ENCODE data around the gene ATP11A.
A peak's percentile ranks its signal among the peaks of the same experiment; 100 is the strongest.

GRCh38 chr13:112928972-112929782 lies 239.3 kb downstream of the ATP11A start:
- TF ChIP-seq POLR2A (IDR thresholded peaks at IDR 0.05; ENCODE audit: low read depth, low read length) (no peak), CTCF (IDR thresholded peaks at IDR 0.05; ENCODE audit: extremely low read depth in 1 of 2, insufficient read depth in 1 of 2, low read depth in 1 of 2, low read length in 2 of 2) (no peak), POLR2AphosphoS5 (IDR thresholded peaks at IDR 0.05; ENCODE audit: insufficient read depth, low read depth, low read length) (no peak), EZH2 (IDR thresholded peaks at IDR 0.05; ENCODE audit: borderline replicate concordance, low read depth, low read length, severe bottlenecking) (no peak), FOS (IDR thresholded peaks at IDR 0.05; ENCODE audit: borderline replicate concordance, insufficient read depth, low read length) (no peak), MAX (IDR thresholded peaks at IDR 0.05; ENCODE audit: insufficient read depth, insufficient read length) (no peak), JUN (IDR thresholded peaks at IDR 0.05; ENCODE audit: borderline replicate concordance, insufficient read depth, insufficient read length, low read depth) (no peak), MYC (IDR thresholded peaks at IDR 0.05; ENCODE audit: low read depth, low read length) (no peak), GATA2 (IDR thresholded peaks at IDR 0.05; ENCODE audit: insufficient read depth, insufficient read length, low read depth, low read length) (peak; percentile 16)

All from endothelial cell of umbilical vein (primary cell).